ENCODE measurements around the gene ZFAND3. TPM values are rescaled to one million over a fixed set of nuclear protein-coding genes. Genes with fewer than 3 reads are reported as not detected.

ZFAND3 gene
- total RNA-seq, 1 experiment from 2014 or later, result 64.0 TPM

DNA sequence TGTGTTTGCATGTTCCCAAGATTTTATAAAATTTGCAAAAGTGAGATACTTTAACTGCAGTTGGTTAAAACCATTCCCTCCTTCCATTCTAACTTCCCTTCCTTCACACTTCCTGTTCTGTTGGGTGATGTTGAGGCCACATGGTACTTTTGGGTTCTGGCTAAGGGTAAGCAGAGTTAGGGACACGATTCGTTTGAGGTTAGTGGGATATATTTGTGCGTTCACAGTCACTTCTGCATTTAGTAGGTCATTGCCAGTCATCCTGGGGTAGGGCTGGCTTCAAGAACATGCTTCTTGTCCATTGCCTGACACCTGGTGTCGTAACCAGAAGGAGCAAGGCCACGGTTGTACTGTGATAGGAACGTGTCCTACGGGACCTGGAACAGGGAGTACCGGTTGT, 340.1 kb downstream of the ZFAND3 start:
- Histone ChIP-seq H3K9me3 (ENCODE audit: low read depth, low read length, poor library complexity, severe bottlenecking) (no peaks in the 10 kb centered on the region), H3K36me3 (ENCODE audit: insufficient read depth, low read length, poor library complexity, severe bottlenecking) (no peaks in the 10 kb centered on the region), H3K27me3 (replicated peaks; ENCODE audit: insufficient read depth, low read depth, low read length, poor library complexity) (no peaks in the 10 kb centered on the region), H3K4me1 (ENCODE audit: insufficient read depth, low read length, poor library complexity, severe bottlenecking) (no peaks in the 10 kb centered on the region), H3K27ac (ENCODE audit: low read depth, low read length, poor library complexity, severe bottlenecking) (no peak overlapping the region), H3K4me3 (ENCODE audit: low read depth, low read length, poor library complexity, severe bottlenecking) (no peak overlapping the region)
- CTCF ChIA-PET, result no interaction called here
- intact Hi-C loops (cut with micrococcal nuclease; ENCODE audit: unreplicated experiment), result no loop called here
- TF ChIP-seq EZH2 (IDR thresholded peaks at IDR 0.05; ENCODE audit: borderline replicate concordance, low read depth, low read length, poor library complexity, severe bottlenecking), result no peak
- TF ChIP-seq CTCF (conservative IDR thresholded peaks at IDR 0.05; ENCODE audit: low read depth, low read length), result no peak
- POLR2A ChIA-PET (ENCODE audit: low non-redundant PET), result no interaction called here
- DNase-seq (ENCODE audit: low spot score), result no peak
- no TSS peak for BruUV-seq (replicated peaks)

- BruUV-seq (replicated peaks), result no TSS peak
- TF ChIP-seq CTCF (conservative IDR thresholded peaks at IDR 0.05; ENCODE audit: low read depth, low read length) (no peak), EZH2 (IDR thresholded peaks at IDR 0.05; ENCODE audit: borderline replicate concordance, low read depth, low read length, poor library complexity, severe bottlenecking) (no peak)
- intact Hi-C loops (cut with micrococcal nuclease; ENCODE audit: unreplicated experiment), result no loop called here
- ChIA-PET POLR2A (ENCODE audit: low non-redundant PET) (no interaction called here), CTCF (no interaction called here)
- H3K27me3 ChIP-seq (replicated peaks; ENCODE audit: insufficient read depth, low read depth, low read length, poor library complexity), result no peaks in the 10 kb centered on the region
- H3K4me3 ChIP-seq (ENCODE audit: low read depth, low read length, poor library complexity, severe bottlenecking), result no peak overlapping the region
- DNase-seq (ENCODE audit: low spot score), result no peak
- H3K4me1 ChIP-seq (ENCODE audit: insufficient read depth, low read length, poor library complexity, severe bottlenecking), result no peaks in the 10 kb centered on the region
- H3K36me3 ChIP-seq (ENCODE audit: insufficient read depth, low read length, poor library complexity, severe bottlenecking), result no peaks in the 10 kb centered on the region
- no peak overlapping the region for H3K27ac ChIP-seq (ENCODE audit: low read depth, low read length, poor library complexity, severe bottlenecking)
- H3K9me3 ChIP-seq (ENCODE audit: low read depth, low read length, poor library complexity, severe bottlenecking), result no peaks in the 10 kb centered on the region
Observed at GRCh38 chr6:38160831-38161230, 341.3 kb downstream of the ZFAND3 start.

DNA sequence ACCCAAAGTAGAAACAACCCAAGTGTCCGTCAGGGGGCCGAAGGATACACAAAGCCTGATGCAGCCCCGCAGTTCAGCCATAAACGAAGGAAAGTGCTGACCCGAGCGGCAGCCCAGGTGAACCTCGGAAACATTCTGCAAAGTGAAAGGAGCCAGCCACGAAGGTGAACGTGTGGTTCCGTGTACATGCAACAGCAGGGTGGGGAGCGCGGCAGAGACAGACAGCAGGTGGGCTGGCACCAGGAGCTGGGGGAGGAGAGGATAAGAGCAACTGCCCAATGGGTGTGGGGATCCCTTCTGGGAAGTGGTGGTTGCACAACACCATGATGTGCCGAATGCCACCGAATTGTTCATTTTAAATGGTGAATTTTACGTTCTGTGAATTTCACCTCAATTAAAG, 341.8 kb downstream of the ZFAND3 start:
- H3K27ac ChIP-seq (ENCODE audit: low read depth, low read length, poor library complexity, severe bottlenecking), result no peak overlapping the region
- TF ChIP-seq CTCF (conservative IDR thresholded peaks at IDR 0.05; ENCODE audit: low read depth, low read length) (no peak), EZH2 (IDR thresholded peaks at IDR 0.05; ENCODE audit: borderline replicate concordance, low read depth, low read length, poor library complexity, severe bottlenecking) (no peak)
- no TSS peak for BruUV-seq (replicated peaks)
- H3K4me1 ChIP-seq (ENCODE audit: insufficient read depth, low read length, poor library complexity, severe bottlenecking), result no peaks in the 10 kb centered on the region
- POLR2A ChIA-PET (ENCODE audit: low non-redundant PET), result no interaction called here
- no peak overlapping the region for H3K4me3 ChIP-seq (ENCODE audit: low read depth, low read length, poor library complexity, severe bottlenecking)
- CTCF ChIA-PET, result no interaction called here
- H3K36me3 ChIP-seq (ENCODE audit: insufficient read depth, low read length, poor library complexity, severe bottlenecking), result no peaks in the 10 kb centered on the region
- intact Hi-C loops (cut with micrococcal nuclease; ENCODE audit: unreplicated experiment), result no loop called here
- H3K27me3 ChIP-seq (replicated peaks; ENCODE audit: insufficient read depth, low read depth, low read length, poor library complexity), result no peaks in the 10 kb centered on the region
- DNase-seq (ENCODE audit: low spot score), result no peak
- no peaks in the 10 kb centered on the region for H3K9me3 ChIP-seq (ENCODE audit: low read depth, low read length, poor library complexity, severe bottlenecking)
